ENCODE data around the gene RGS7. TPM values are rescaled to one million over a fixed set of nuclear protein-coding genes. Genes with fewer than 3 reads are reported as not detected.

Gene RGS7
- total RNA-seq, 1 experiment from 2014 or later, result 0.37 TPM

DNA sequence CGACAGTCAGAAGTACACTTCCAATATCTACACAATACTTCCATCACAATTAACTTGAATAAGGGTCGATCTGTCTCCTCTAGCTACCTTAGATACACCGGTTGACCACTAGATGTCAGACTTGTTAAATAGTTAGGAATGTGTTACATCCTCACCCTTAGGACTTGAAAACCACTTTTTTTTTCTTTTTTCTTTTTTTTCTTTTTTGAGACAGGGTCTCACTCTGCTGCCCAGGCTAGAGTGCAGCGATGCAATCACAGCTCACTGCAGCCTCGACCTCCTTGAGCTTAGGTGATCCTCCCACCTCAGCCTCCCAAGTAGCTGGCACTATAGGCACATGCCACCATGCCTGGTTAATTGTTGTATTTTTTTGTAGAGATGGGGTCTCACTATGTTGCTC, 624.6 kb downstream of the RGS7 start:
- Histone ChIP-seq H3K27ac (no peak overlapping the region), H3K9me3 (replicated peaks) (no peaks in the 10 kb centered on the region), H3K27me3 (replicated peaks) (no peaks in the 10 kb centered on the region), H3K4me3 (no peak overlapping the region), H3K36me3 (no peaks in the 10 kb centered on the region), H3K4me1 (replicated peaks) (no peaks in the 10 kb centered on the region; the same call in 1 of the 2 replicates)
- peak in 1 of 2 experiments; percentile 56 for DNase-seq (ENCODE audit: low read depth in 1 of 2, low spot score in 2 of 2)

Other genes starting within 250 kb of the RGS7 start
- gene FH, start 162.6 kb upstream of the RGS7 start, total RNA-seq (2014; rRNA removed; shearing (Covaris generic)), result 80.6 and 87.9 TPM in 2 replicates
- gene KMO, start 175.2 kb upstream of the RGS7 start, total RNA-seq (2014; rRNA removed; shearing (Covaris generic)), result 0.08 TPM in 1 of 2 replicates, not detected in the other

Data from SJSA1 (cell line).